Measurements from ENCODE around the gene SLC45A1.

Gene SLC45A1

DNA sequence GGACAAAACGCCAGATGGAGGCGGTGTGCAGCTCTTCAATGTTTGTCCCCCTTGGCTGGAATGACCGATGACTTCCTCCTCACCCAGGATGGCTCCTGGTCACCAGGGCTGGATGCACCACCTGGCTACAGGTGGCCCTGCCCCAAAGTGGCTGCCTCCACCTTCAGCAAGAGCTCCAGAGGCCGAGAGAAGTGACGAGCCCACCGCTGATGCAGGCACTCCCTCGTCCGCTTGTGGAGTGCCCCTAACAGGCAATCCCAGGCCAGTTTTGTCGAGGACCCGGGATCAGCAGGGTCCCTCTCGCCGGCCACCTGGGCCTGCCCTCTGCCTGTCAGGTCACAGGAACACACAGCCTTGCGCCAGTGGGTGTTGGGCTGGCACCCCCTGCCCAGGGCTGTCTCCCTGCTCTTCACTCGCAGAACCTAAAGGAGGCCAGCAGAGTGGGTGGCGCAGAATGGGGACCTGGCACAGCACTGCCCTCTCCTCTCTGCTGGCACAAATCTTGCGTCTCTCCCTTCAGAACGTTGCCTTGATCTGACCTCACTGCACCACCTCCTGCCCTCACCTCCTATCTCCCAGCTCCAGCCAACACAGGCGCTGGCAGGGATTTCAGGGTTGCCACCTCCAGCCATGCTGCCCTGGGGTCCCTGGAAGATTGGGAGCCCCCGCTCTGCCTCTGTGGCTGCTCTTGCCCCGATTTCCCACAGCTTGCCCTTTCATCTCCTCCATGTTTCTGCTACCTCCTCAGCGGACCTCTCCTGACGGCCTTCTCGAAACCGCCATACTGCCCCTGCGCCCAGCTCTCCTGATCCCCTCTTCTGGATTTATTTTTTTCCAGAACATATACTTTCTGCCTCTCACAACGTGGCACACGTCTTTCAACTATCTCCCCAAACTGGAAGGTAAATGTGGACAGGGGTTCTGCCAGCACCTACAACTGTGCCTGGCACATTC is 38.6 kb downstream of the SLC45A1 start:
- no peak for DNase-seq

DNA sequence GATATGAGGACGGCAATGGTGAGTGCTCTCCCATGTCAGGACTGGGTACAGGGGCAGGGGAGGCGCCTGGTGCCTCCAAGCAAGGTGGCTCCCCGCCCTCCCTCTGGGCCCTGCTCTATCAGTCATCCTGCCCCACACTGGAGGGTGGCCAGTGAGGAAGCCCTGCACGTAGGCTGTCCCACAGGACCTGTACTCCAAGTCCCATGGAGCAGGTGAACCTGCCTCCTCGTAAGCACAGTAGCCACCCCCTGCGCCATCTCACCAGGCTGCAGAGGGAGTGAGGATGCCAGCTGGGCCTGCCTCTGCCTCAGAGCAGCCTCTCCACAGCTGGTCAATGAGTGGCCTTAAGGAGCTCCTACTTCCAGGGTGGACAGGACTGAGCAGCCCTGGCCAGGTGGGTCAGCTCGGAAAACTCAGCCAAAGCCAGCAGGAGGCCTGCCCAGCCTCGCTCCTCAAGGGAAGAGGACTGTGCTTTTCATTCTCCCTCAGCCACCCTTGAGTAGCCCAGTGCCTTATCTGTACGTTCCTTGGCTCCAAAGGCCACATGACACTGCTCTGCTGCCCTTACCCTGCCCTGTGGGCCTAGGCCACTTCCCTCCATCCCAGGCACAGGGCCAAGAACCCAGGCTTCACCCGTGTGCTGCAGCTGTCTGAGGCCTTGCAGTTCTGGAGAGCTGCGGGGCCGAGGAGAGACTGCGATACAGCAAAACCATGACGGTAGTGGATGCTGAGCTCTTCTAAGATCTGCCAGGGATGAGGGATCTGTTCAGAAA is 39.6 kb downstream of the SLC45A1 start:
- DNase-seq, result no peak

GRCh38 chr1:8358241-8358896 is 40.5 kb downstream of the SLC45A1 start:
- DNase-seq, result no peak

DNA sequence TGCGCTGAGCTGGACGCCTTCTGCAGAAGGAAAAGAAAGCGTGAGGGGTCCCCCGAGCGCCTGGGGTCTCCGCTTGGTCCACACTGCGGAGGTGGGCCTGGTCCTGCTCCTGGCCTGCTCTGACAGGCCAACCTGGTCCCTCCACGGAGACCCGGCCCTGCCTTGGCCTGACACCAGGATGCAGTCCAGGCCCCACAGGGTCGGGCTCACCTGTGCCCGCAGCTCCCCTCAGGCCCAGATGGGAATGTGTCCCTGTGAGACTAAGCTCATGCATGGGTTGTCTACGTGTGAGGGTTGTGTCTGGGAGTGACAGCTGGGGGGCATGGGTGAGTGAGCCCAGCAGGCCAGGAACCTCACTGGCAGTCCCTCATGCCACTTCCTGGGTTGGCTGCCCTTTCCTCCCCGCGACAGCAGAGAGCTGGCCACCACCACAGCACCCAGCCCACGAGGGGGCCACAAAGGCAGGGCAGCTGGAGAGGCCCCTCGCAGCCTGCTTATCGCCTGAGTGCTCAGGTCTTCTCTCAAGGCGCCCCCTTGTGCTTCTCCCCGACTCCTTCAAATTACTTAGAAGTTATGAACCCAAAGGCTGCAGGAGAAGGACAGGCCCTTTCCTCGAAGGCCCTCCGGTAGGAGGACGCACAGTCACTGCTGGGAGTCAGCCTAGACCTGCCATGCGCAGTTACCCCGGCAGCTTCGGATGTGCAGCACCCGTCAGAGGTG is 41.1 kb downstream of the SLC45A1 start:
- DNase-seq, result no peak

- no peak for DNase-seq
These were observed 41.9 kb downstream of the SLC45A1 start for GRCh38 chr1:8359617-8360481.

DNA sequence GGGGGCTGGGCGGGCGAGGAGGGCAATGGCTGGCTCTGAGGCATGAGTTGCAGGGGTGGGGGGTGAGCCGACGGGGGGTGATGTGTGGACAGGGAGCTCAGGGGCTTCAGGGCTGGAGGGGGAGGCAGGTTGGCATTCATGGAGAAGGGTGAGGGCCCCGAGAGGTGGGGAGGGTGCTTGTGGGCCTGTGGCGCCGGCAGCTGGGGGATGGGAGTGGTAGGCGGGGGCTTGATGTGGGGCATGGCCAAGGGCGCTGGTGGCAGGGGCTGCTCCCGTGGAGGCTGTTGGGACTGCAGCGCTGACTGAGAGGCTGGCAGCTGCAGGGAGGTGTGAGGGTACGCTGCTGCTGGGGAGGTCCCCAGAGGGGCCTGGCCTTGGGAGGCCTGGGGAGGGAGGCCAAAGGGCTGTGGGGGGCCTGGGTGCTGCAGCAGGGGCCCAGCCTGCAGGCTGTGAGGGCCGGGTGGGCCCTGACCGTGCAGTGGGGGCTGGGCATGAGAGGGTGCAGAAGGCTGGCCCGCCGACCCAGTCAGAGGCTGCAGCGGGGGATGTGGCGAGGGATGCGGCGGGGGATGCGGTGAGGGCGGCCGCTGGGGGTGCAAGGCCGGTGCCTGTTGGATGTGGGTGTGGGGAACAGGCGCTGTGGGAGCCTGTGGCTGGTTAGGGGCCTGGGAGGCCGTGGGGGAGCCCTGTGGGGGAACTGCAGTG is 42.7 kb downstream of the SLC45A1 start:
- no peak for DNase-seq

DNA sequence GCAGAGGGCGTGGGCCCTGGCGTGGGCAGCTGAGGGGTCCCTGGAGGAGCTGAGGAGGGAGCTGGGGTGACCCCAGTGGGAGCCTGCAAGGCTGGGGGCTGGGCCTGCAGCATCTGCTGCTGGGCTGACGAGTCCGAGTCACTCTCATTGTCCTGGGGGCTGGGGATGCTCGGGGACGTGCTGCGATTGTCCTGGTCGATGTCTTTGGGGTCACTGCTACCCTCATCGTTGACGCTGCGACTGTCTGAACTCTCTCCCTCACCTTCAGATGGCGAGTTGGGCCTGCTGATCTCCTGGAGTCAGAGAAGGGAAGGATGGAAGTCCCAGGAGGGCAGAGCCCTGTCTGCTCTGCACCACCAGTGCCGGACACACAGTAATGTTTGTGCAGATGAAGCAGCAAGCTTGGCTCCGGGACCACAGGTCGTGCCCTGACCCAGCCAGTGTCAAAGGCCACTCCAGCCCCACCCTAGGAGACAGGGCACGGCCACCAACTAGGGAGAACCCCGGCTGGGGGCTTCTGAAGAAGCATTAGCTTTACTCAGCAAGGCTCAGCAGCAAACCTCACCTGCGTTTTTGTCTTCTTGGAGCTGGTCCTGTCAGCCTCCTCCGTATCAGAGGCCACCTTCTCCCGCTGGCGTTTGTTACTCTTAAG is 43.4 kb downstream of the SLC45A1 start:
- no peak for DNase-seq

DNA sequence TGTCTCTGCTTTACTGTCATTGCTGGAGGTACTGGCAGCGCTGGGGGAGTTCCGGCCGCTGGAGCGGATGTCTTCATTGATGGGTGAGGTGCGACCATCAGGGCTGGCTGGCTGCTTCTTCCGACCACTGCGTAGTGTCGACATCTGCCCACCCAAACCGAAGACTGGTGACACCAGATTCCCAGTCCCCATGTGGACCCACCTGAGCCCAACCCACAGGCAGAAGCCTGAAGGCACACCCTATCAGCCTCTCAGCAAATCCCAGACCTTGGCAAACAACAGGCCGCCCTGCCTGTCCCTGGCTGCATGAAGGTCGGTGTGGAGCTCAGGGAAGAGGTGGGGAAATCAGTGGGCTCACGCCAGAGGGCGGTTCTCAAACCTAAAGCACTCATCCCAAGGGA is 44.8 kb downstream of the SLC45A1 start:
- DNase-seq, result no peak

- DNase-seq, result no peak
These were observed 45.4 kb downstream of the SLC45A1 start for GRCh38 chr1:8363186-8363766.

- no peak for DNase-seq
These were observed 45.9 kb downstream of the SLC45A1 start for GRCh38 chr1:8363767-8364301.

DNA sequence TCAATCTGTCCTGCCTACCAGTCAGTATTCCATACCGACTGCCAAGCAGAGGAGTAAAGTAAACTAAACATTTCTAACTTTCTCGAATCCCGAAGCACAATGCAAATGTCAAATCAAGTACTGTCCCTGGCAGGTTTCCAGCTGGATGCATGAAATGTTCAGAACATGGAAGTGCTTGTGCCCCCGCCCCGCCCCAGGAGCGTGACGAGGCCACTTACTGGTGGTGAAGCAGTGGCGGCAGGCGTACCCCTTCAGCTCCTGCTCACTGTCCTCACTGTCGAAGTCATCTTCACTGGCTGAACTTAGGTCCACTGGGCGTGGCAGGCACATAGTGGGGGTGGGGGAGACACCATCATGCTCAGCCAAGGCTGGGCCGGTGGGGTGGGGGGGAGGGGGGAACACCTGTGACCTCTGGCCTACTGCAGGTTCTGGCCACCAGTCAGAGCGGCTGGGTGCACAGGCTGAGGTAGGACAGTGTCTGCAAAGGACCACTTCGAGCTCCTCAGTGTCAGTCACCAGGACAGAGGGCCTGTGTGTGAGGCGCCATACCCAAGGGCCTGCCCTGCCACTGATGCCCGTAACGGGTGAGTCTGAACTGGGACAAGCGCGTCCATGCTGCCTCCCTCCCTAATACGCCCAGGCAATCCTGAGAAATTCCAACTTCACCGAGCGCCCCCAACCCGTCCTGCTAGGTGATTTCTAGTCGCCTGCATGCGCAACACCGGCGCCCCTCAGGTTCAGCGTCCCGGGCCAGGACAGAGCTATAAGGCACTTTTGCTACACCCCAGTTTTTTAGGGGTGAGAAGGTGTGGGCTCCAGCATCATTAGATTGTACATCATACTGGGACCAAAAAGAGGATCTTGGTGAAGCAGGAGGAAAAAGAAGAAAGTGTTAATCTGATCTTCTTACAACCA is 46.9 kb downstream of the SLC45A1 start:
- DNase-seq, result no peak

GRCh38 chr1:8365661-8366362 is 47.9 kb downstream of the SLC45A1 start:
- DNase-seq, result no peak

GRCh38 chr1:8367571-8368194 is 49.8 kb downstream of the SLC45A1 start:
- no peak for DNase-seq

DNA sequence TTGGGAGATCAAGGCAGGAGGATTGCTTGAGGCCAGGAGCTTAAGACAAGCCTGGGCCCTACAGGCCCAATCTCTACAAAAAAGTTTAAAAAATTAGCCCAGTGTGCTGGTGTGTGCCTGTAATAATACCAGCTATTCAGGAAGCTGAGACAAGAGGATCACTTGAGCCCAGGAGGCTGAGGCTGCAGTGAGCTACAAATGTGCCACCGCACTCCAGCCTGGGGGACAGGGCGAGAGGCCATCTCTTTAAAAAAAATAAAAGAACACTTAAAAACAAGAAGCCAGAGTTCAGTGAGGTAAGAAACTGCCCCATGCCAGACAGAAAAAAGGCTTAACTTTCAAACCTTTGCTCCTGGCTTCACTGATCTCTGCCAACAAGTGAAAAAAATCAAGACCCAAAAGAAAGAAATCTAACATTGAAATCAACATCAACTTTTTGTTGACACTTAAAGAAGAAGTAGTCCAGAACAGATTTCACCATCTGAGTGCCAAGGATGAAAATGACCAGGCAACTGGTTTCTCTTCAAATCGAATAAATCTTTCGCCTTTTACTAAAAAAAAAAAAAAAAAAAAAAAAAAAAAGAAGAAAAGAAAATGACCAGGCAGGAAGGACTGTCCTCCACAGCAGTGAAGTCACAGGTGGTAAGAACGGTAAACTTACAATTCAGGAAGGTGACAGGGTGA is 51.2 kb downstream of the SLC45A1 start:
- DNase-seq, result no peak

- DNase-seq, result no peak
These were observed 52.4 kb downstream of the SLC45A1 start for GRCh38 chr1:8370046-8370881.

DNA sequence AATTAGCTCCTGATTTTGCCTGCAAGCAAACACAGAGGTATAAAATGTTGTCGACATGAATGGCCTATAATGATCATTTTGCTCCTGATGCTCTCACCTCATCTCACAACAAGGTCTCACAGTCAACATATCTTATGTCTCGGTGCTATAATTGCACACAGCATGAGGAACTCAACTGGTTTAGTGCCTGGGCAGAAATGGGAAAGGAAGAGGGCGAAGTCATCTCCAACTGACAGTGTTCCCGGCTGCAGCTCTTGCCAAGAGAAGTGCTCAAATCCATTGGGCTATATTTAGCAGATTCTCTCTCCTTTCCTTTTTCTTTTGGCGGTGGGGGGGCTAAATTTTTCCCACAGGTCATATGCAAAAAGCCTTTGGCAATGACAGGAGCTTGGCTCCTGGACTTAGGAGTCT is 53.0 kb downstream of the SLC45A1 start:
- DNase-seq, result no peak
